SHP77 (cell line): ENCODE data around the gene ARSJ.
"Not testable (repeated sequence)": the region's sequence is repeated elsewhere in the genome, so short reads cannot be mapped to it uniquely, and the experiment has no call there.

ENCODE experiments used
- DNase-seq, 2 experiments: peaks; one replicate each; lab custom pipeline; 2025; lab: John Stamatoyannopoulos, UW

Gene ARSJ

DNA sequence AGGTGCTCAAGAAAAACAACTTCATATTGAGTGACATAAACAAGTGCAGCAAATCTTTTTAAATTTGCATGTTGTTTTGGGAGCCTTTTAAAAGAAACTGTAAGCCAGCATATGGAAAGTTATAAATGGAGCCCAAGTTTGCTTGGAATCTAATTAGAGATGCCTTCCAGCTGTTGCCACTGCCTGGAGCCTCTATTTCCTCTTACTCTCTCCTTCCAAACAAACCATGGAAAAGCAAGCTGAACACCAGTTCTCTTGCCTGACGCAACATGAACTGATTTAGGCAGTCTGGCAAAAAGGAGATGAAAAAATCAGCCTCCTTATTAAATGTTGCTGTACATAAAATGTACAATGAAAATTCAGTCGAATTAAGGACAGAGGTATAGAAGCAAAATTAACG, 21.5 kb downstream of the ARSJ start:
- no peak for DNase-seq

DNA sequence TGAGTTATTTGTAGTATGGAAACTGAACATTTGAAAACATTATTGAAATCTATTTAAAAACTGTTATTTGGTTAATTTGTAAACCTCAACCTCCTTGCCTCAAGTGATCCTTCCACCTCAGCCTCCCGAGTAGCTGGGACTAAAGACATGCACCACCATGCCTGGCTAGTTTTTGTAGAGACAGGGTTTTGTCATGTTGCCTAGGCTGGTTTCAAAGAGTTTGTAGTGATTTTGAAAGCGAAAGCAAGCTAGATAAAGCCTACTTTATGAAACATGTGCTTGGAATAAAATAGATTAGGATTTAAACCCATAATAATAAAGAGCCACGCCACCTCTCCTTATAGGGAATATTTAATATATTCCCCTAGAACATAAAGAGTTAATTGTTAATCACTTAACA, 23.5 kb downstream of the ARSJ start:
- DNase-seq: no peak

DNA sequence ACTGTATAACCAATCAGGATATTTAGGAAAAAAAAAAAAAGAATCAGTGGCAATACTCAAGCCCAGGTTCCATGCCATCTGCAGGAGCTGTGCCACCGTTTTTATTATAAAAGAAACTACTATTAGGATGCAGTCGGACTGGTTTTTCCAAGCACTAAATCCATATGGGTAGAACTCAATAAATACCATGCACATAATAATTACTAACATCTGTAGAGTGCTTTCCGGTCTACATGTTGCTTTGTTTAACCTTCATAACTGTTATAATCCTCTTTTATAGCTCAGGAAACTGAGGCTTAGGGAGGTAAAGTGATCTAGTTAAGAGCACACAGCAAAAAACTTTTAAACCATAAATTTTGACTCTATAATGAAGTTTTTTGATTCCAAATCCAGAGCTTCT, 24.0 kb downstream of the ARSJ start:
- DNase-seq: no peak

DNA sequence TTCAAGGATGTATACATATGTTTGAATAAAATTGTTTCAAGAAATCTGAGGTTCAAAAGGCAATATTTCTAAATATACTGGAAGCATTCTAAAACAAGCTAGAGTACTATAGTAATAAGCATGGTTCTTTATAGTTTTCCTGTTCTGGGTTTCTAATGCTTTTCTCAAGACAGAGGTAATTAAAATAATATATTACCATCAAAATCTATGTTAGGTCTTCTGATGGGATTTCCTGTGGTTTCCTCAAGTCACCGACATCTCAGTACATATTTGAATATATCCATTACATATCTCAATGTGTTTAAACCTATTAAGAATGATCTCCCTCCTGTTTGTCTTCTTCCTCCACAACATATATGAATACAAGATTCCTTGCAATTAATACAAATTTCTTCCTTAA, 25.6 kb downstream of the ARSJ start:
- DNase-seq: no peak

DNA sequence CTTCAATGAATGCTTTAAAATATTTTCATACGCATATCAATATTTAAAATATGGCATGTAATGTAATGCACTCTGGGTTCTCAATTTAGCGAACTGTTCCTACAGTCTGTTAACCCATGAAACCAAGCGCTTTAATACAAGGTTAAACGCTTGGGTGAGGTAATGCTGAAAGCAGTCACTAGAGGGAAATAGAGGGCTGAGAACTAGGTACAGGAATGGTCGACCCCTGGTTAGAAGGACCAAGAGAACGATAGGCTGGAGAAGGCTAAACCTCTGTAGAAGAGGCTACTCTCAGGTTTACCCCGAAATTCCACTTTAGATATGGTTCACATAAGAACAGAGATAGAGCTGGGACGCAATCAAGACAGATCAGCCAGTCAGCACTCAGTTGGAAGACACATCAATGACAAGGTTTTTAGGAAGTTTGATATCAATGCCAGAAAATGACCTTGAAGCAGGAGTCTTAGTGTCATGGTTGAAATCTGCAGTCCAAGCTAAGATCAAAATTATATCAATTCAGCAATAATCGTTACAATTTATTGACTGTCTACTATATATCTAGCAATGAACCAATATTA, 26.9 kb downstream of the ARSJ start:
- no peak for DNase-seq

DNA sequence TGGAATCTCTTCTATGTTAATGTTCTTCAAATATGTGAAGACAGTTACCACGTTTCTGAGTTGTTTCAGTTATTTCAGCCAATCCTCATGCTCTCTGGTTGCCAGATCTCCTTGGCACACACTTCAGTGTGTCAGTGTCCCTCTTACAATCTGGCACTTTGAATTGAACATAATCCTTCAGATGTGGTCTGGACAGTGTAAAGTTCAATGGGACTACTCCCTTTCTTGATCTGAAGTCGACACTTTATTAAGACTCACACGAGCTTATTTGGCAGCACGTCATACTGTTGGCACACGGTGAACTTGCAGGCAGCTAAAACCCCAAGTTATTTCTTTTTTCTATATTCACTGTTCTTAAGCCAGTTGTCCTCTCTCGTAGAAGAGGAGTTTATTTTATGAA, 28.2 kb downstream of the ARSJ start:
- no peak for DNase-seq

DNA sequence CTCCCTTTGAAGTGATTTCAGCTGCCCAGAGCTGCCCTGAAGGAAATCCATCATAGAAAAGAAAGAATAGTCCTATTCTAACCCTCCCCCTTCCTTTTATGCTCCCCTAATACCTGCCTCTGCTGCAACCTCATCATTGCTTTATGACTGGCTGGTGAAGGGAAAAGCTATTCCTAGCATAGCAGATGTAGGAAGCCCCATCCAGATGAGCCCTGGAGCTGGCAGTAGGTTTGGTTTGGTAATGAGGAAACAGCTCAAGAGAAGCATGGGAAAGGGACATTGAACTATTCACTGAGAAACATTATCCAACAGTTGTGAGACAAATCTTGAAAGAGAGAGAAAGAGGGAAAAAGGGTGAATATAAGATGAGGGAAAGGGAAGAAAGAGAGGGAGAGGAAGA, 29.2 kb downstream of the ARSJ start:
- DNase-seq: no peak

DNA sequence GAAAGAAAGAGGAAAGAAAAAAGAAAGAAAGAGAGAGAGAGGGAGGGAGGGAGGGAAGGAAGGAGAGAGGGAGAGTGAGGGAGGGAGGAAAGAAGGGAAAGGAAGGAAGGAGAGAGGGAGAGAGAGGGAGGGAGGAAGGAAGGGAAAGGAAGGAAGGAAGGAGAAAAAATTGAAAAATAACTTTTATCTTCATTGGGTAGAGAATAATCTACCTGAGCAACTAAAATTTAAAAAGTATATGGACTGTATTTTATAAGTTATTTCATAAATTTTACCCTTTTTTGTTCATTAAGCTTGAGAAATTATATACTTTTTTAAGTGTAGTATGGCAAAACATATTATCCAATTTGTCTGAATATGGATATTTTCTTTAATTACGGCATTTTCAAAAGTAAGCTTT, 32.0 kb downstream of the ARSJ start:
- DNase-seq: no peak

DNA sequence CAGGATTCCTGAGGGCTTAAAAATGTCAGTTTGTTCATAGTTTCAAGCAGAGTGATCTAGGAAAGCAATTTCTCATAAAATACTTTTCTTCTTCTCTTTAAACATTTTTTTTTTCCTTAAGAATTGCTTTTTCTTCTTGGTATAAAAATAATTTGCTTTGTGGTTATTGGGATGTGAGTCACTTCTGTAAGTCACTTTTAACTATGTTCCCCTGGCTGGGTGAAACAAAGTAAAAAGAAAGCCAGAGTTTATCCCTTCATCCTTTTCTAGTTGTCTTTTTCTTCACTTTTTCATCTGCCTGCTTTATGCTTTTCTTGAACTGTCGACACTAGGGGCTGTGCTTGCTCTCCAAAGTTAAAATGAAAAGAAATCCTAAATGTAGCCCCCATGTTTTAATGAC, 33.5 kb downstream of the ARSJ start:
- DNase-seq: no peak

DNA sequence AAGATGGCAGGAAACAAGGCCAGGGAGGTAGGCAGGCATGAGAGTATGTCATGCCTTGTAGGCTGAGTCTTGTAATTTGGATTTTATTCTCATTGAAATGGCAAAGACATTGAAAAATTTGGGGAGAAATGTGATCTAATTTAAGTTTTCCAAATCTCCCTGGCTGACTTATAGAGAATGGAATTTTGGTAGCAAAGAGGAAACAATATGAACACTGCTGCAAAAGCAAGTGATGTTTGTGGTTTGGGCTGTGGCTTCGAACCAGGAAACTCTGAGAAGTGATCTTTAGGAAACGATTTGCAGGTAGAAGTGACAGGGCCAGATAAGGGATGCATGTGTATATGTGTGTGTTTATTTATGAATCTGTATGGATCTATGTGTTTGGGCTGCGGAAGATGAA, 35.6 kb downstream of the ARSJ start:
- DNase-seq: no peak

DNA sequence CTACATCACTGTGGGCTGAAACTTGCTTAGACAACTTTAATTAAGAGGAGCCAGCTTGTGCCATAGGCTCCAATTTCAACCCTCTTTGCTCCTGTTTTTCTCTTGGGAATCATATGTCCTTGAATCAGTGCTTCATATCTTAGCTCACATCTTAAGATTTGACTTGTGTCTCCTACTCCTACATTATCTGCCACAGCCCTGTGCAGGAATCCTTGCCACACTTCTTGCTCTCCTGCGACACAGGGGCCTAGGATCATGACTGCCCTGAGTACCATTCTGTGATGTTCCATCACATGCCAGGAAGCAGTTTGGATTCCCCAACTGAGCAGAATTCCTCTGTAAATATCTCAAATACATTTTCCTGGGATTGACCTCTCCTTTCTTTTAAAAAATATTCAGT, 36.4 kb downstream of the ARSJ start:
- no peak for DNase-seq

DNA sequence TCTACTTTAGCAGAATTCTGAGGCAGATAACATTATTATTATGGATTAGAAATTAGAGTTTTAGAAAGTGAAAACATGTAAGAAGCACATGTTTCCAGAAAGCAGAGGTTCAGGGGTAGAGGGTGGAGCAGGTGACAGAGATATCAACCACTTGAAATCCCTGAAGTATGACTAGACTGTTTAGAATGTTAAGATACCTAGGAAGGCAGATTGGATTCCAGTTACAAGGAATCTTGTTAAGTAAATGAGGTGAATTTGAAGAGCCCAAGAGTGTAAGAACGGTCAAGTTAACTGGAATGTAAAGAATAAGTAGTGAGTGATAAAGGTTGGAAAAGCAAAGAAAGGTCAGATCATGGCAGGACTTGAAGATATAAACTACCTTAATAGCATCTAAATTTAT, 37.6 kb downstream of the ARSJ start:
- DNase-seq: no peak

DNA sequence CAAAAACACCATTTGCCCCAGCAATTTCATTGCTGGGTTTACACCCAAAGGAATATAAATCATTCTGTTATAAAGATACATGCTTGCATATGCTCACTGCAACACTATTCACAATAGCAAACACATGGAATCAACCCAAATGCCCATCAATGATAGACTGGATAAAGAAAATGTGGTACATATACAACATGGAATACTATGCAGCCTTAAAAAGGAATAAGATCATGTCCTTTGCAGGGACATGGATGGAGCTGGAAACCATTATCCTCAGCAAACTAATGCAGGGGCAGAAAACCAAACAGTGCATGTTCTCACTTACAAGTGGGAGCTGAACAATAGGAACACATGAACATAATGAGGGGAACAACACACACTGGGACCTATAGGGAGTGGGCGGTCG, 39.3 kb downstream of the ARSJ start:
- DNase-seq: not testable (repeated sequence)

DNA sequence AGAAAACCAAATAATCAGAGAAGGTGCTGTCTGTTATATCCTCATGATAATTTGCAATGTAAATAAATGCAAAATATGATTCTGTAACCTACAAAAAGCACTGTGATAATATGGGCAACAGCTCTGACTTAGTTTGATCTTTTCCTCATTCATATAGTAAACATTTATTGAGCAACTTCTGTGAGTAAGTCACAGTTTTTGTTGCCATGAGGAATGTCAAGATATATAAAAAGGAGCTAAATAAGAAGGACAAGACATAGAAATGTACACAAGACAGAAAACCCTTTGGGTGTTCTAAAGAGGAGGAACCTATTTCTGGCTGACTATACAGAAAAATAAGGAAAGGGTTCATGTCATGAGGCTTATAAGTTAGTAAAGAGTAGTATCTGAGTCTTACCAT, 44.3 kb downstream of the ARSJ start:
- no peak for DNase-seq

DNA sequence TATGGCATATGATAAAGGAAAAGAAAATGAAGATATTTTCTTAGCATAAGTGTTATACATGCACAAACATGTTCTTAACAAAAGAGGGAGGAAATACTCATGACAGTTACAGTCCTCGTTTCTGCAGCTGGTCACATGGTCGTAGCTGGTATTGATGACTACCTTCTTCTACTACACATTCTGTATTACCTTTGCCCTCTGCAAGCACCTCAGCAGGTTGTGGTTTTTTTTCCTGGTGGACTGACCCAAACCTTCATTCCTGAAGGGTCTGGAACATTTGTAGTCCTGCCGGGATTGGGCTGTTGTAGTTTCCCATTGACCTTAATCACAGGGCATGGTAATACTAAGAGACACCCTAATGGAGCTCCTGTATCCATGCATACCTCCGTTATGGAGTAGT, 54.7 kb downstream of the ARSJ start:
- DNase-seq: not testable (repeated sequence)

DNA sequence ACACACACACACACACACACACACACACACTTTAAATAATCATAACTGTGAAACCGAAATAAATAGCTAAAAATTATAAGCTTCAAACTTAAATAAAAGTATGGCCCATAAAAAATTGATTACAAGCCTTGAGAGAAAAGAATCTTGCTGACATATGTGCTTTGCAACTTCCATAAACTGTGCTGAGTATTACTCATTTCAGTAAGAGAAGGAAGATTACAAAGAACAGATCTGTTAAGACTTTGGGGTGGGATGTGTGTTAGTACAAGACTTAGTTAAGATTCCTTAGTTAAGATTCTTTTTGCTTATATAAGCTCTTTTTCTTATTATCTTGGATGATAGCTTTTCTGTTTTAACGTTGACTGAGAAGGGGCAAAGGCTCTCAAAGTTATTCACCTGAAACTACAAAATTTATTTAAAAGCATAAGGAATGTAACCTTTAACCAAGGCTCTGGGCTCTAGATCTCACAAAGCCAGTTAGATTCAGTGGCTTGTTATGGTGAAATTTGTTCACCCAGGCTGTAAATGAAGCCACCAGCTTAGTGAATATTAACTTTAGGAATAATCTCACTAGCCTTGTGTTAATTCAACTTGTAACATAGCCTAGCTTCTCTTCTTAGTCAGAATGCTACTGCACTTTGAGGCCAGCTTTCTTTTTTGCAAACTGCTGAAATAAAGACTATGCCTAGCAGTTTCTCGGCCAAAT, 58.2 kb downstream of the ARSJ start:
- no peak for DNase-seq

DNA sequence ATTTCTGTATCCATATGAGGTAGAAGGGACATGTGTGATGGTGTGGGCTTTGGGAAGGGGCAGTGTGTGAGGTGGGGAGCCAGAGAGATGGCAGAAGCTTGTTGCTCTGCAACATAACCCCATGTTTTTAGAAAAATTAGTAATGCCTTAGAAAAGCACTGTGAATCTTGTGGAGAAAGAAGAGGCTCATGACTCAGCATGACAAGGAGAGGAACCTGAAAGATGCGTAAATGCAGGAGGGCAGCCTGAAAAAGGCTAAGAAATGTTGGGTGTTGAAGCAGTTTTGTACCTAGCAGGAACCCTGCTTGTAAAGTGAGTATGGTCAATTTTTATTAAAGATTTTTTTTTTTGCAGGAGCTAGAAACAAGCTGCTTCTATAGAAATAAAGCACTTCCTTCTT, 59.8 kb downstream of the ARSJ start:
- DNase-seq: no peak

DNA sequence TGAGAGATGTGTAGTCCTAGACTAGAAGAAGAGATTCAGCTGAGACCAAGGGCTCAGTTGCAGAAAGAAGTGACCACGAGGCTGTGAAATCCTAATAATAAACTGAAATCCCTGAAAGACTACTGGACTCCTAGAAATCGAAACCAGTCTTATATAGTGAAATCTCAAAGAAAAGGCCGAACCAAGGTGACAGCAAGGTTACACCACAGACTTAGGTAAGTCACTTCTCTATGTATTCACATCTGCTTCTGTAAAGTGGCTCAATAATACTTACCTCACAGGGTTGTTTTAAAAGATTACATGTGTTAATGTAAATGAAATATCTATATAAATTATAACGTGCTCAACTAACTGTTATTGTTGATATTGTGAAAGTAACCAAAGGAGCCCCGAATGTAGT, 60.3 kb downstream of the ARSJ start:
- no peak for DNase-seq

DNA sequence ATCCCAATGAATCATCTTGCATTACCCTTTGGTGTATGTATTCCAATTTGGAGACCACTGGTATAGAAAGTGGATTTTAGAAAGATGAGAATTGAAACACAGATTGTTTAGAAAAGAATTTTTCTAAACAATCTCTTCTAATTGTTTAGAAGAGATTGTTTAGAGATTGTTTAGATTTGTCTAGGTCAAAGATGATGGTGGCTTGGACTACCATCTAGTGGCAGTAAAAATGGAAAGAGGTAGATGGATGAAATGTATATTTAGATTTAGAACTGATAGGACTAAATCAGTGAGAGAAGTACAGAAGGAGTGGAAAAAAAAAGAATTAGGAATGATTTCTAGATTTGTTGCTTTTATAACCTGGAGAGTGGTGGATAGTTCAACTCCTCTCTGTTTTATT, 70.6 kb downstream of the ARSJ start:
- no peak for DNase-seq

DNA sequence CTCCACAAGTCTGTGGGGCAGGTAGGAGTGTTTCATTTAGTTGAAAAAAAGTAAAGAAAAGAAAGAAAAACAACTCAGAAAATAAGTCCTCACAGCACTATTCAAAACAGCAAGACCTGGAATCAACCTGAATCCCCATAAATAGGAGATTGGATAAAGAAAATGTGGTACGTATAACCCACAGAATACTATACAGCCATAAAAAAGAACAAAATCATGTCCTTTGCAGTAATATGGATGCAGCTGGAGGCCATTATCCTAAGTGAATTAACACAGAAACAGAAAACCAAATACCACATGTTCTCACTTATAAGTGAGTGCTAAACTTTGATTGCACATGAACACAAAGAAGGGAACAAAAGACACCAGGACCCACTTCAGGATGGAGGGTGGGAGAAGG, 71.9 kb downstream of the ARSJ start:
- no peak for DNase-seq

DNA sequence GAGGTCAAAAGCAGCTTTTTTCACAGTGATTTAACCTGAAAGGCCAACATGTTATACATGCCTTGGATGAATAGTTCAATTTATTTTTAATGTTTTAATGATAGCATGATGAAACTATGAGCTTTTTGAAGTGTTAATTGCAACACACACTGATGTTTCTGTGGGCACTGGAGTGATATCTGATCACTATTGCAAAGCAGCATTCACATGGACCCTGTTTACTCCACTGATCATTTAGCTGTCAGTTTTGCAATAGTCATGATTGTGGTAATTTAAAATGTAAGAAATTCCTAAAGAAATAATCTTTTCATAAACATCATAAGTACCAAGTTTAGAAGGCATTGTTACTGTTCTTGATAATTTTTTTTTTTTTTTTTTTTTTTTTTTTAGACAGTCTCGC, 74.1 kb downstream of the ARSJ start:
- DNase-seq: no peak

DNA sequence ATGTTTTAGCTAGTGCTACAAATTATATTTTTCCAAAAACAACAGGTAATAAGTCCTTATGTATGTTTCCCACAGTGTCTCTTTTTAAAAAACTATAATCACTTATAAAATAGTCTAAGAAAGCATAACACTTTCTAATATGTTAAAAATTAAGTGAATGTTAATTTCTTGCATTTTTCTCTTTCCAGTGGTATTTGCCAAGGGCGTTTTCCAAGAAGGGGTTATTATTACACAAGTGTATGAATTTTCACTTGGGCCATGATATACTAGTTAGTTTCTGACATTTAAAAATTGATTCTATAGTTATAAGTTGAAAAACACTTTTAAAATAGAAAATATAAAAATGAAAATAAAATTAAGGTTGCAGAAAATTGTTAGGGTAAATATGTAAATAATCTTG, 74.6 kb downstream of the ARSJ start:
- no peak for DNase-seq

DNA sequence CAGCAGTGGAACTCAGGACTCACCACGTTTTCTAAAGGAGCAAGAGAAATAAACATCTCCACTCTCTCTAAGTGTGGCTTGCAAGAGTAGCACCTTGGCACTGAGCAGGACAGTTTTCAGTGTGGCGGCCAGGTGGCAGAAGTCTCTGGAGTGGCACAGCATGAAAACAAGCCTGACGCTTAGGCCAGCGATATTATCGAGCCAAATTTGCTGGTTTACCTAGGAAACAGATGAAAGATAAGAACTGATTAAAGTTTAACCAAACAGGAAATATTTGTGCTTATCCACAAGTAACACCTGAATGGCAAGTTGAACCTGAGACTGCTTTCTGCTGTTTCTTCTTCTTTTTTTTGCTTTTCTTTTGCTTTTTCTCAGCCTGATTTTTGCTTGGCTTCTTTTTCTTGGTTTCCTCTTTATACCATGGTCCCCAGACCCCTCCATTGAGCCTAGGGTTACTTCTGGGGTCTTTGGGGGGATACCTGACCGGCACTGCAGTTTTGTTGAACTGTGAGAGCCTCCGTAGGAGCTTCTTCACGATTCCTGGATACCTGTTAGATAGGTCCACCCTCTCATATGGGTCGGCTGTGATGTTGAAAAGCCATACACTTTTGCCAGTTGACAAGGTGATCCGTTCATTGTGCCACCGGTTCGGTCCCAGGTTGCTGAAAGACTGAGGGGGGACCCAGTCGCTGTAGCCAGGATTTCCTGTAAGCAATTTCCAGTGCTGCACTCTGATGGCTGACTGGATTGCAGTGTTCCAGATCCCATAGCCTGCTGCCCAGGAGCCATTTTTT, 77.3 kb downstream of the ARSJ start:
- DNase-seq: no peak
